ENCODE results near the gene LRRC37A.
"Not testable (repeated sequence)": the region's sequence is repeated elsewhere in the genome, so short reads cannot be mapped to it uniquely, and the experiment has no call there.

The LRRC37A gene

DNA sequence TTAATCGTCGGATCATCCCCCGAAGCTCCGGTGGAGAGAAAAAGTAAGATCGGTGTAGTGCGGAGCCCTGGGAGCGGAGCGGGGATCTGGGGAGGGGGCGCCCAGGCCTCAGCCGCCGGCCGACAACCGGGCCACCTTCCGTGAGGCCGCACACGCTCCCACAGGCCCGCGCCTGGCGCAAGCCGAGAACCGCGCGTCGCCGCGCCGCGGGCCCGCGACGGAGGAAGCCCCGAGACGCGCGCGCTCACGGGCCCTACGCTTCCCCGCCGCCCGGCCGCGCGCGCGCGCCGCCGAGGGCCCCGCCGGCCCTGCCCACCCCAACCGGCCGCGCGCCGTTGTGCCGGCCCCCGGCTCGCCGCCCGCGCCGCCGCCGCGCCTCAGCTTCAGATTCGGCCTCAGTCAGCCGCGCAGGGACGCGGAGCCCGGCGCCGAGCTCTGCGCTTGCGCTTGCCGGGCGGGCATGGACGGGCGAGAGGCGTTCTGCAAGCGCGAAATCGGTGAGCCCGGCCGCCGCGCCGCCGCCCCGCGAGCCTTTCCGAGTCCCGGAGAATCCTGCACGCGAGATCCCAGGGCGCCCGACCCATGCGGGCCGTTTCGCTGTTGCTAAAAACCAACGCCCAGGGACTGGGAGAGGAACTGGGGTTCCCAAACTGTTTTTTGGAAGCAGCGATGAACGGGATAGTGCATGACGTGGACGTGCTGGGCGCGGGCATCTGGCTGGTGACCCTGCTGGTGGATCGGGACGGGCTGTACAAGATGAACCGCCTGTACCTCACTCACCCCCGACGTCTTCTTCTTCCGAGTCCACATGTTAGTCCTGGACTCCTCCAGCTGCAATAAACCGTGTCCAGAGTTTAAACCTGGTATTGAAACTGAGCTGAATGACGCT lies 28.0 kb upstream of the LRRC37A start:
- Histone ChIP-seq H3K36me3 (ENCODE audit: insufficient read depth, low read length) (no peaks in the 10 kb centered on the region), H3K9ac (ENCODE audit: low read depth, low read length) (peak overlapping the region; percentile 77), H3K27me3 (ENCODE audit: insufficient read depth, low read length) (peaks cover 42% of the 10 kb centered on the region), H3K9me3 (ENCODE audit: insufficient read depth, low read depth, low read length) (no peaks in the 10 kb centered on the region), H3K27ac (ENCODE audit: low read depth, low read length) (no peak overlapping the region), H3K4me1 (ENCODE audit: insufficient read depth, low read length) (peaks cover 5% of the 10 kb centered on the region; the same call in 1 of the 2 replicates), H3K4me3 (ENCODE audit: low read length) (peak overlapping the region; percentile 76)
- WGBS, result under 1% methylated on average over 116 of the region's 116 CpGs

- Histone ChIP-seq H3K9ac (ENCODE audit: low read depth, low read length) (no peak overlapping the region), H3K36me3 (ENCODE audit: insufficient read depth, low read length) (no peaks in the 10 kb centered on the region), H3K4me1 (ENCODE audit: insufficient read depth, low read length) (peaks cover 5% of the 10 kb centered on the region; the same call in 1 of the 2 replicates), H3K27ac (ENCODE audit: low read depth, low read length) (no peak overlapping the region), H3K9me3 (ENCODE audit: insufficient read depth, low read depth, low read length) (no peaks in the 10 kb centered on the region), H3K4me3 (ENCODE audit: low read length) (no peak overlapping the region), H3K27me3 (ENCODE audit: insufficient read depth, low read length) (peaks cover 37% of the 10 kb centered on the region)
- WGBS, result 86% methylated on average over 5 of the region's 5 CpGs
These were observed 24.9 kb upstream of the LRRC37A start for GRCh38 chr17:46270032-46270431.

DNA sequence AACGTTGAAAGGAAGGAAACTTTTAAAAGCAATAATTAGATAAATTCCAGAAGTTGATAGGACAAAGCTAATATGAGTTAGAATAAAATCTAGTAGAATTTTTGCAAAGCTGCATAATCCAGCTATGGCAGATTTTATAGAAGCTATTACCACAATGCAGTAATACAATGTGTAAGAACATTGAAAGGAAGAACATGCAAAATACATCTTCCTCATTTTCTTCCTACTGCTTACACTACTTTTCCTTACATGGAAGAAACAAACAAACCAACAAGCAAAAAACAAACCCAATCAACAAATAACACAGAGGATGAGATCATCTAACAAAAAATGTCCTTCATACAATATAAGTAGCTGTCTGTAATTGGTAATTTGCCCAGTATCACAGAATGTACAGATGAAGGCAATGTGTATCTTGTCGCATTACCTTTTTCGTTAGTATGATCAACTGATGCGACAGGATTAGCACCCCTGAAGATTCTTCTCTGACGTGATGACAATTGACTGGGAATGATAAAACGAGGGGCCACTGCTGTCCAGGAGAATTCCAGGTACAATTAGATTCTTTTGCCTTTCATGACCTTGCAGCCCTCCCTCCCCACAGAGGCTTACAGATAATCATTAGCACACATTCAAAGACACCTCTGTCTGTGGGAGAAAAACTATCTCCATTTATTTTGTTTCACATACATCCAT lies 21.2 kb upstream of the LRRC37A start:
- WGBS, result 77% methylated on average over 6 of the region's 6 CpGs
- Histone ChIP-seq H3K9ac (ENCODE audit: low read depth, low read length) (no peak overlapping the region), H3K4me1 (ENCODE audit: insufficient read depth, low read length) (no peaks in the 10 kb centered on the region), H3K9me3 (ENCODE audit: insufficient read depth, low read depth, low read length) (no peaks in the 10 kb centered on the region), H3K36me3 (ENCODE audit: insufficient read depth, low read length) (no peaks in the 10 kb centered on the region), H3K27me3 (ENCODE audit: insufficient read depth, low read length) (peaks cover 6% of the 10 kb centered on the region), H3K27ac (ENCODE audit: low read depth, low read length) (no peak overlapping the region), H3K4me3 (ENCODE audit: low read length) (no peak overlapping the region)

- H3K9ac ChIP-seq (ENCODE audit: low read depth, low read length), result no peak overlapping the region
- 86% methylated on average over 3 of the region's 3 CpGs for WGBS
- H3K27me3 ChIP-seq (ENCODE audit: insufficient read depth, low read length), result peaks cover 5% of the 10 kb centered on the region; the same call in 1 of the 2 replicates
- H3K36me3 ChIP-seq (ENCODE audit: insufficient read depth, low read length), result no peaks in the 10 kb centered on the region
- no peaks in the 10 kb centered on the region for H3K9me3 ChIP-seq (ENCODE audit: insufficient read depth, low read depth, low read length)
- no peak overlapping the region for H3K27ac ChIP-seq (ENCODE audit: low read depth, low read length)
- no peak overlapping the region for H3K4me3 ChIP-seq (ENCODE audit: low read length)
- H3K4me1 ChIP-seq (ENCODE audit: insufficient read depth, low read length), result no peaks in the 10 kb centered on the region
These were observed 20.7 kb upstream of the LRRC37A start for GRCh38 chr17:46274238-46274637.

DNA sequence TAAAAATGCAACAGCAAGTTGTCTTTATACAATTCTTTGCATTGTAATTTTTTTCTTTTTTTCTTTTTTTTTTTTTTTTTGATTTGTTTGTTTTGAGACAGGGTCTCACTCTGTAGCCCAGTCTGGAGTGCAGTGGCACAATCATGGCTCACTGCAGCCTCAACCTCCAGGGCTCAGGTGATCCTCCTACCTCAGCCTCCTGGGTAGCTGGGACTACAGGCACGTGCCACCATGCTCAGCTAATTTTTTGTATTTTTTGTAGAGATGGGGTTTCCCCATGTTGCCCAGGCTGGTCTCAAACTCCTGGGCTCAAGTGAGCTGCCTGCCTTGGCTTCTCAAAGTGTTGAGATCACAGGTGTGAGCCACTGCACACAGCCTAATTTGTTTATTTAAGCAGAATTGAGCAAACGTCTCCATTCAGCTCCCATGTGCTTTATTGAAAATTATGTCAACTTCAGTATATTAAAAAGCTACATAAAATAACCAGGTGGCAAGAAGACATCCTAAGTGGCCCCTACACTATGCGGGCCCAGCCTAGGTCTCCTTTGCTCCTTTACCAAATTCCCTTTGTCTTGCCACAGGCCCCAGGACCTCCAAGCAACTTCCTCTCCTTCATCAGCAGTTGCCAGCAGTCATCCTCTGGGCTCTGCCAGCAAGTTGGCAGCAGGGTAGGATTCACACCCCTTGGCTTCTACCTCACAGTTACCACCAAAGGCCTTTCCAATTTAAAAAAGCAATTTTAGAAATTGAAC lies 18.0 kb upstream of the LRRC37A start:
- not testable (repeated sequence) for H3K27me3 ChIP-seq (ENCODE audit: insufficient read depth, low read length)
- 86% methylated on average over 3 of the region's 3 CpGs for WGBS

DNA sequence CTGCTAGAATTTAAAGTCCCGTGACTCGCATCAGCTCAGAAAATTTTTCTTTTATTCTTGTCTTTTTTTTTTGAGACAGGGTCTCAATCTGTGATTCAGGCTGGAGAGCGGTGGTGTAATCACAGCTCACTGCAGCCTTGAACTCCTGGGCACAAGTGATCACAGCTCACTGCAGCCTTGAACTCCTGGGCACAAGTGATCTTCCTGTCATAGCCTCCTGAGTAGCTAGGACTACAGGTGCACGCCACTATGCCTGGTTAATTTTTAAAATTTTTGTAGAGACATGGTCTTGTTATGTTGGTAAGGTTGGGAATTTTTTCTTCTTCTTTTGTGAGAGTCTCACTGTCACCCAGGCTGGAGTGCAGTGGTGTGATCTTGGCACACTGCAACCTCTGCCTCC lies 13.6 kb upstream of the LRRC37A start:
- 97% methylated on average over 4 of the region's 4 CpGs for WGBS
- not testable (repeated sequence) for H3K36me3 ChIP-seq (ENCODE audit: insufficient read depth, low read length)

More for the DNA sequence above, 18.0 kb upstream of the LRRC37A start:
- not testable (repeated sequence) for H3K27ac ChIP-seq (ENCODE audit: low read depth, low read length); H3K9me3 ChIP-seq (ENCODE audit: insufficient read depth, low read depth, low read length); H3K9ac ChIP-seq (ENCODE audit: low read depth, low read length); H3K36me3 ChIP-seq (ENCODE audit: insufficient read depth, low read length); H3K4me3 ChIP-seq (ENCODE audit: low read length); H3K4me1 ChIP-seq (ENCODE audit: insufficient read depth, low read length)

GRCh38 chr17:46282635-46283034 lies 12.3 kb upstream of the LRRC37A start:
- H3K4me1 ChIP-seq (ENCODE audit: insufficient read depth, low read length); H3K36me3 ChIP-seq (ENCODE audit: insufficient read depth, low read length); H3K27ac ChIP-seq (ENCODE audit: low read depth, low read length); H3K9me3 ChIP-seq (ENCODE audit: insufficient read depth, low read depth, low read length); H3K9ac ChIP-seq (ENCODE audit: low read depth, low read length); H3K27me3 ChIP-seq (ENCODE audit: insufficient read depth, low read length); H3K4me3 ChIP-seq (ENCODE audit: low read length): not testable (repeated sequence)
- 82% methylated on average over 9 of the region's 12 CpGs for WGBS

More for the DNA sequence above, 13.6 kb upstream of the LRRC37A start:
- not testable (repeated sequence) for H3K4me3 ChIP-seq (ENCODE audit: low read length); H3K9ac ChIP-seq (ENCODE audit: low read depth, low read length); H3K27me3 ChIP-seq (ENCODE audit: insufficient read depth, low read length); H3K9me3 ChIP-seq (ENCODE audit: insufficient read depth, low read depth, low read length); H3K27ac ChIP-seq (ENCODE audit: low read depth, low read length); H3K4me1 ChIP-seq (ENCODE audit: insufficient read depth, low read length)

DNA sequence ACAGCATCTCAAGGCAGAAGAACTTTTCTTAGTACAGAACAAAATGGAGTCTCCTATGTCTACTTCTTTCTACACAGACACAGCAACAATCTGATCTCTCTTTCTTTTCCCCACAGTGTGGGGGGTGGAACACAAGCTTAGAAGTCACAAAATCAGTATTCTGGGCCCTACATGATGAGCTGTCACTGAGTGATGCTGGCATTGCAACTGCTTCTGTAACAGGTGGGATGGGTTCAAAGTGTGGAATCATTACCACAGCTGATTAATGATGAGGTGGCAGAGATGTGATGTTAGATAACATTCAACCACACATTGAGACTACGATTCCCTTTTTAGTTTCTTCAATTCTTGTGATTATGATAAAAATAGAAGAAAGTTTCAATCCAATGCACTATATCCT lies 10.5 kb upstream of the LRRC37A start:
- H3K27me3 ChIP-seq (ENCODE audit: insufficient read depth, low read length); H3K9me3 ChIP-seq (ENCODE audit: insufficient read depth, low read depth, low read length): not testable (repeated sequence)
- WGBS, result no CpG with 5 or more reads among the region's 1 CpG

DNA sequence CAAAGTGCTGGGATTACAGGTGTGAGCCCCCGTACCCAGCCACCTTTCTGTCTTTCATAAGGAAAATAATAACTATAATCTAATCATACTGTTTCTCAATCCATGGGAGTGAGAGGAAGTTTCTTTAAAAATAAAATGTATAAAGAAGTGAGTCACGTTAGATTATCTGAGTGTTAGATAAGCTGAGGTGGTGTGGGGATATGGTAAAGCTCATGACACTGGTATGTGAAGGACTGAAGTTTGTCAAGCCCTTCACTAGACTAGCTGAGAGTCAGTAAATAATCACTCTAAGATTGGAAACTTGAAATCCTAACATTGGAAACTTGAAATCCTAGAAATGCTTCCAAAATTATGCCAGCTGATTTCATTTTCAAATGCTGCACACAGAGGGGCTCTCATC lies 9.4 kb upstream of the LRRC37A start:
- H3K27me3 ChIP-seq (ENCODE audit: insufficient read depth, low read length); H3K27ac ChIP-seq (ENCODE audit: low read depth, low read length); H3K36me3 ChIP-seq (ENCODE audit: insufficient read depth, low read length); H3K9me3 ChIP-seq (ENCODE audit: insufficient read depth, low read depth, low read length); H3K4me3 ChIP-seq (ENCODE audit: low read length); H3K9ac ChIP-seq (ENCODE audit: low read depth, low read length); H3K4me1 ChIP-seq (ENCODE audit: insufficient read depth, low read length): not testable (repeated sequence)
- 80% methylated on average over 1 of the region's 2 CpGs for WGBS

More for the DNA sequence above, 10.5 kb upstream of the LRRC37A start:
- not testable (repeated sequence) for H3K36me3 ChIP-seq (ENCODE audit: insufficient read depth, low read length); H3K4me1 ChIP-seq (ENCODE audit: insufficient read depth, low read length); H3K27ac ChIP-seq (ENCODE audit: low read depth, low read length); H3K4me3 ChIP-seq (ENCODE audit: low read length); H3K9ac ChIP-seq (ENCODE audit: low read depth, low read length)

- H3K27ac ChIP-seq (ENCODE audit: low read depth, low read length); H3K9me3 ChIP-seq (ENCODE audit: insufficient read depth, low read depth, low read length); H3K4me3 ChIP-seq (ENCODE audit: low read length); H3K36me3 ChIP-seq (ENCODE audit: insufficient read depth, low read length); H3K27me3 ChIP-seq (ENCODE audit: insufficient read depth, low read length); H3K4me1 ChIP-seq (ENCODE audit: insufficient read depth, low read length); H3K9ac ChIP-seq (ENCODE audit: low read depth, low read length): not testable (repeated sequence)
- 8% methylated on average over 3 of the region's 3 CpGs for WGBS
These were observed 8.1 kb upstream of the LRRC37A start for GRCh38 chr17:46286764-46287221.

DNA sequence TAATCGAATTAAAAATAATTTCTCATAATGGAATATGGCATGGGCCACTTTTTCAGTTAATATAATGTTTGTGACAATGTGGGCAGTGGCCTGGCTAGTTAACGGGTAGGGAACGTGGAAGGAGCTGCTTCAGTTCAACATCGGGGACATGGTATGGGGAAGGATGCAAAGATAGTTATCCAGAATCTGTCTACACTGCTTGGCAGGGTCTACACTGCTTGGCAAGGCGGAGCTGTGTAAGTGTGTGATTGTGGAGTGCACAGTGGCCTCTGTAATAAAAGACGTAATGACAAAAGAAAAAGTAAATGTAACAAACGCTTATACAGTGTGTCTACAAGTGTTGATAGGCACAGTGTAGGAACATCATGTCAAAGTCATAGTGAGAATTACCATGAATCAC lies 7.3 kb upstream of the LRRC37A start:
- not testable (repeated sequence) for H3K4me1 ChIP-seq (ENCODE audit: insufficient read depth, low read length); H3K9me3 ChIP-seq (ENCODE audit: insufficient read depth, low read depth, low read length); H3K9ac ChIP-seq (ENCODE audit: low read depth, low read length); H3K27ac ChIP-seq (ENCODE audit: low read depth, low read length); H3K36me3 ChIP-seq (ENCODE audit: insufficient read depth, low read length); H3K4me3 ChIP-seq (ENCODE audit: low read length); H3K27me3 ChIP-seq (ENCODE audit: insufficient read depth, low read length)
- 92% methylated on average over 7 of the region's 7 CpGs for WGBS
